ENCODE data around the gene C3orf70.

Gene C3orf70

GRCh38 chr3:185063431-185063830 lies 89.4 kb downstream of the C3orf70 start:
- intact Hi-C loops (cut with DNase I), result no loop called here
- DNase-seq, result no peak

- DNase-seq, result no peak
- intact Hi-C loops (cut with DNase I), result no loop called here
Observed at GRCh38 chr3:185062191-185062590, 90.7 kb downstream of the C3orf70 start.

GRCh38 chr3:185060655-185061054 lies 92.2 kb downstream of the C3orf70 start:
- peak in 1 of 42 donors; percentile 8 for DNase-seq
- intact Hi-C loops (cut with DNase I), result no loop called here

- no peak for DNase-seq
- intact Hi-C loops (cut with DNase I), result no loop called here
Observed at GRCh38 chr3:185059766-185060165, 93.1 kb downstream of the C3orf70 start.

- DNase-seq, result no peak
- intact Hi-C loops (cut with DNase I), result no loop called here
Observed at GRCh38 chr3:185058796-185059195, 94.1 kb downstream of the C3orf70 start.

- intact Hi-C loops (cut with DNase I), result no loop called here
- no peak for DNase-seq
Observed at GRCh38 chr3:185057829-185058228, 95.0 kb downstream of the C3orf70 start.

- no peak for DNase-seq
- intact Hi-C loops (cut with DNase I), result no loop called here
Observed at GRCh38 chr3:185056908-185057307, 96.0 kb downstream of the C3orf70 start.

- DNase-seq, result no peak
- intact Hi-C loops (cut with DNase I), result no loop called here
Observed at GRCh38 chr3:185052631-185053030, 100.2 kb downstream of the C3orf70 start.

- intact Hi-C loops (cut with DNase I), result no loop called here
- DNase-seq, result peak in 1 of 42 donors; percentile 31
Observed at GRCh38 chr3:185051801-185052200, 101.1 kb downstream of the C3orf70 start.

- DNase-seq, result no peak
- intact Hi-C loops (cut with DNase I), result no loop called here
Observed at GRCh38 chr3:185049710-185050109, 103.2 kb downstream of the C3orf70 start.

GRCh38 chr3:185046603-185047002 lies 106.3 kb downstream of the C3orf70 start:
- intact Hi-C loops (cut with DNase I), result no loop called here
- no peak for DNase-seq

GRCh38 chr3:185046164-185046515 lies 106.7 kb downstream of the C3orf70 start:
- intact Hi-C loops (cut with DNase I), result no loop called here
- DNase-seq, result no peak

- intact Hi-C loops (cut with DNase I), result no loop called here
Observed at GRCh38 chr3:185042312-185043050, 110.4 kb downstream of the C3orf70 start.

GRCh38 chr3:185041540-185041939 lies 111.3 kb downstream of the C3orf70 start:
- intact Hi-C loops (cut with DNase I), result no loop called here
- no peak for DNase-seq

More at GRCh38 chr3:185042312-185043050, 110.4 kb downstream of the C3orf70 start:
- no peak for DNase-seq

GRCh38 chr3:185040425-185040824 lies 112.4 kb downstream of the C3orf70 start:
- DNase-seq, result no peak
- intact Hi-C loops (cut with DNase I), result no loop called here

GRCh38 chr3:185037801-185038200 lies 115.1 kb downstream of the C3orf70 start:
- intact Hi-C loops (cut with DNase I), result no loop called here
- DNase-seq, result no peak

- intact Hi-C loops (cut with DNase I), result no loop called here
- DNase-seq, result no peak
Observed at GRCh38 chr3:185030951-185031350, 121.9 kb downstream of the C3orf70 start.

- intact Hi-C loops (cut with DNase I), result no loop called here
- DNase-seq, result no peak
Observed at GRCh38 chr3:185030399-185030798, 122.5 kb downstream of the C3orf70 start.

- DNase-seq, result no peak
- intact Hi-C loops (cut with DNase I), result no loop called here
Observed at GRCh38 chr3:185029086-185029485, 123.8 kb downstream of the C3orf70 start.

GRCh38 chr3:185028121-185028520 lies 124.7 kb downstream of the C3orf70 start:
- DNase-seq, result no peak
- intact Hi-C loops (cut with DNase I), result no loop called here
